NCI-H2227 (cell line): Measurements from ENCODE around the gene ZP2.

Source experiments
- DNase-seq: peaks from one replicate; lab custom pipeline; 2025; ENCODE audit not compliant: unreplicated experiment; lab: John Stamatoyannopoulos, UW

Gene ZP2

GRCh38 chr16:21152160-21153030, 59.0 kb downstream of the ZP2 start:
- DNase-seq, result peak; percentile 37

- DNase-seq, result peak; percentile 32
These were observed 60.9 kb downstream of the ZP2 start, which contains the start of gene DNAH3 for GRCh38 chr16:21150375-21151001. TSS of gene DNAH3 (minus strand) at chr16:21150846. CDS start at chr16:21150319, 527 bp downstream.
